CD4-positive, alpha-beta T cell treated with Interleukin-21 for 1 hour (primary cell): ENCODE results near the gene OTUB2.
A peak's percentile ranks its signal among the peaks of the same experiment; 100 is the strongest.

ENCODE experiments used
- DNase-seq: peaks from one replicate; pipeline ENCODE4 v3.0.0-alpha.2; 2020

Gene OTUB2

DNA sequence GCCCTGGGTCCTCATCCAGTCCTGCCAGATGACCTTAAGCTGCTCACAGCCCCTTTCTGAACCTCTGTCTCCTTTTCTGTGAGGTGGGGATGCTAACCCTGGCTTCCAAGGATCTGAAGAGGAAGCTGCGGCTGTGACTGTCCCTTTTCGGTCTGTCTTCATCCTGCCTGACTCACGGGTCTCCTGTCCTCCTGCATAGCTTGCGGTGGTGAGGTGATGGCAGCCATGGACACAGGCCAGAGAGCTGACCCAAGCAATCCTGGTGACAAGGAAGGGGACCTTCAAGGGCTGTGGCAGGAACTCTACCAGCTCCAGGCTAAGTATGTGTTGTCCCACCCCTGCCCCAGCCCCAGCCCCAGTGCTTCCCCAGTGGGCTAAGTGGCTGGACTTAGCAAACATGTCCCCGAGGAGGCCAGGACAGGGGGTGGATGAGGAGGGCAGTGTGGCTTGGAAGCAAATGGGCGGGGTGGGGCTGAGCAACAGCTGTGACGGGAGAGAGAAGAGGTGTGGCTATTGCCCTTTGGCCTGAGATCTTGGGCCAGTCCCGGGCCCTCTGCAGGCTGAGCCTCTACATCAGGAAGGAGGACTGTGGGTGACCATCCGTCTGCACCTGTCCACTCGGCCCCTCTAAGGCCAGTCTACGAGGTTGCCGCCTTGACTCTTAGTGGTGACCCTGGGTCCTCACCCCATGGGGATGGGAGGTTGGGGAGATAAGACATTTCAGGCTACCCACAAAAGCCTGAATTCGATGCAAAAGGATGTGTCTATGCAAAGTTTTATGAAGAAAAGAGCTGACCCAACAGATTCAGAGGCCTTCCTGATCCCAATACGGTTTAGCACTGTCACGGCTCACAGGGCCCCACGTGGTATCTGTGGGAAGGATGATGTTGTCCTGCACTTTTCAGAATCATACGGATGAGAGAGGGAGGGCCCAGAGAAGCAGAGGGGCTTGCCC lies 27.9 kb upstream of the OTUB2 start:
- no peak for DNase-seq

GRCh38 chr14:93998871-93999403 lies 27.2 kb upstream of the OTUB2 start:
- DNase-seq = no peak

- no peak for DNase-seq
These were observed 26.6 kb upstream of the OTUB2 start for GRCh38 chr14:93999573-93999972.

DNA sequence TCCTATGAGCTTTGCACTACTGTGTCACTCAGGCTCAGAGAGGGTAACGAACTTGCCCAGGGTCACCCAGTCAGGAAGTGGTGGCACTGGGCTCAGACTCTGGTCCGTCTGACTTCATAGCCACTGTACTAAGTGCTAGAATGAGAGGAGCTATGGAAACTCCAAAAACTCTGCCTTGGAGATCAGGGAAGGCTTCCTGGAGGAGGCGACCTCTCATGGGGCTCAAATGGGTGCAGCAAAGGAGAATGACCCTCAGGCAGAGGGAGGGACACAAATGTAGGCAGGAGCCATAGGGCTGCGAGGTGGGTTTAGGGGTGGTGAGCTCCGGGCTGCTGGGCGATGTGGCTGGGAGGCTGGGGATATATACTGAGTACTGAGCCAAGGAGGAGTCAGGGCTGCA lies 25.9 kb upstream of the OTUB2 start:
- no peak for DNase-seq

GRCh38 chr14:94001016-94001415 lies 25.1 kb upstream of the OTUB2 start:
- no peak for DNase-seq

GRCh38 chr14:94001501-94002396 lies 24.4 kb upstream of the OTUB2 start:
- peak; percentile 70 for DNase-seq

- DNase-seq = no peak
These were observed 22.7 kb upstream of the OTUB2 start for GRCh38 chr14:94003397-94003796.

DNA sequence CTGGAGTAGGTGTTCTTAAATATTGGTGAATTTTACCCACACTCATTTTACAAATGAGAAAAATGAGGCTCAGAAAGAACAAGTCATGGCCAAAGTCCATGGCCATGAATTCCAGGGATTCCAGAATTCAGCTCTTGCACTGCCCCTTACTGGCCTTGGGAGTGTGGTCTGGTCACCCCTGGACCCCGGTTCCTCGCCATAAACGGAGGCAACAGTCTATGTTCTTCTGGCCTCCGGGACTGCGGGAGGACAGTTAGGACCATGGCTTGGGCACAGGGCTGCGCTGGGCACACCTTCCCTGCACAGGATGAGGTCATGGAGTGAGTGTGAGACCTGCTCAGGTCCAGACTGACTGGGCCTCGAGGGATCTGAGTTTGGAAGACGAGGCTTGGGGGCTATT lies 22.1 kb upstream of the OTUB2 start:
- DNase-seq = no peak

DNA sequence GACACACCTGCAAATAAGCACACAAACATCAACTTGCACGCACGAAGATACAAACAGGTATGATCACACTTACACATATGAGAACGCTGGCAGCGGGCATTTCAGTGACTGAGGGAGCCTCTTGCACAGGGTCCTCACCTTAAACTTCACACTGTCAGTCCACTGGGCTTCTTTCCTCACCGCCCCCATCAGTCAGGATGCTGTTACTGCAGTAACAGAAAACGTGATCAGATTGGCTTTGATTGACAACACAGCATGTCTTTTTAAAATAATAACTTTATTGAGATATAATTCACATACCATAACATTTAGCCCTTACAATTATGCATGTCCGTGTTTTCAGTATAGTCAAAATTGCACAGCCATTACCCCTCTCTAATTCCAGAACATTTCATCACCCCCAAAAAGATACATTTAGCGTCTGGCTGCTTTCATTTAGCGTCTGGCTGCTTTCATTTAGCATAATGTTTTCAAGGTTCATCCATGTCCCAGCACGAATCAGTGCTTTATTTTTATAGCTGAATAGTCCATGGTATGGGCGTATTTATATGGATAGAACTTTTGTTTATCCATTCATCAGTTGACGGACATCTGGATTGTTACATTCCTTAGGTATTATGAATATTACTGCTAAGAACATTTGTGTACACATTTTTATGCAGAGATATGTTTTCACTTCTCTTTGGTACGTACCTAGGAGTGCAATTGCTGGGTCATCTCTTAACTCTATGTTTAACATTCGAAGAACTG lies 20.6 kb upstream of the OTUB2 start:
- DNase-seq = peak; percentile 26

- DNase-seq = peak; percentile 13
These were observed 17.9 kb upstream of the OTUB2 start for GRCh38 chr14:94008234-94008633.

GRCh38 chr14:94009767-94010166 lies 16.4 kb upstream of the OTUB2 start:
- no peak for DNase-seq

DNA sequence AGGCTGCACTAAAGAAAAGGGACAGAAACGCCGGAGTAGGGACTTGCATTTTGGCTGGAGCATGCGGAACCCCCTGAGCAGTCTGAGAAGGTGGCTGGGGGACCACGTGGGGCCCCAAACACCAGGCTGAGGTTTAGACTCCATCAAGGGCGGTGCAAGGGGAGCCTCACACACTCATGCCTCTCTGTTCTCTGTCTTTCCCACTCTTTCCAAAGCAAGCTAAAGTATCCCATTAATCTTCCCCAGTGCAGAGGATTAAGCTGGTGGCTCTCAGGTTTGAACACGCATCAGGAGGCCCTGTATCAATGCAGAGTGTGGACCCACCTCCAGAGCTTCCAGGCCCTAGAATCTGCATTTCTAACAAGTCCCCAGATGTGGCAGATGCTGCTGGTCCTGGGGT lies 15.5 kb upstream of the OTUB2 start:
- DNase-seq = no peak

GRCh38 chr14:94011795-94012194 lies 14.3 kb upstream of the OTUB2 start:
- DNase-seq = peak; percentile 51

GRCh38 chr14:94014382-94014781 lies 11.8 kb upstream of the OTUB2 start:
- no peak for DNase-seq

DNA sequence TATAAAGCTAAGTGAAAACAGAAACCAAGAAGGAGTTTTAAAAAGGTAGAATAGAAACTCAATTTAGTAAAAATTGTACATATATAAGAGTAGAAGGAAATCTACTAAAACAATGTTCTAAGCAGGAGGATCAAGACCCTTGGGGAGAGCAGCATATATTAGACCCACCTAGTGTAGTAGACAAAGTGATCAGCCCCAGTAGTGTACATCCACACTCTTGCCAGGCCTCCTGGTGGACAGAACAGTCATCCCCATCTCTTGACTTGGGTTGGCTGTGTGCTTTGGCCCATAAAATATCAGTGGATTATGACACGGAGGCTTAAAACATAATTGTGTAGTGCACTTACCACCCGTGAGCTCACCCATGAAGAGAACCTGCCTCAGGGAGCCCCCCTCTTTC lies 10.9 kb upstream of the OTUB2 start:
- DNase-seq = no peak

DNA sequence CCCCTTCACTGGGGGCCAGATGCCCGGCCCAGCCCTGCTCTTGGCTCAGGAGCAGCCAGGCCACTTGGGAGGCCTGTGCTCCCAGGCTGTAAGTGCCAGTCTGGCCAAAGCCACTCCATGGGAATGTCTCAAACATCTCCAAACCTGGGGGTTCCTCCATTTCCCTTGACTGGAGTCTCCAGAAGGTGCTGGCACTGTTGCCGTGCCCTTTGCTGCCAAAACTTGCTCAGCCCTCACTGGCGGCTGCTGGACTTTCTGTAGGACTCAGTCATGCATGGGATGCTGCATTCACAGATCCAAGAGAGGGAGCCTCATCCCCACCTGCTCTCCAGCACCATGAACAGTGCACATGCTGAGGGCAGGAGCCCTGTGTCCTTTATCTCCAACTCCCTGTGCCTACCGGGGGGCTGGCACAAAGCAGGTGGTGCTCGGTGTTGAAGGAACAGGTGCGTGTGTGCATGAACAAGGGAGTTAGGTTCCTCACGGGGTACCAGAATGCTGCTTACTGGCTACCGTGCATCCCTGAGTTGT lies 9.6 kb upstream of the OTUB2 start:
- DNase-seq = no peak

- DNase-seq = no peak
These were observed 7.8 kb upstream of the OTUB2 start for GRCh38 chr14:94018308-94018707.

DNA sequence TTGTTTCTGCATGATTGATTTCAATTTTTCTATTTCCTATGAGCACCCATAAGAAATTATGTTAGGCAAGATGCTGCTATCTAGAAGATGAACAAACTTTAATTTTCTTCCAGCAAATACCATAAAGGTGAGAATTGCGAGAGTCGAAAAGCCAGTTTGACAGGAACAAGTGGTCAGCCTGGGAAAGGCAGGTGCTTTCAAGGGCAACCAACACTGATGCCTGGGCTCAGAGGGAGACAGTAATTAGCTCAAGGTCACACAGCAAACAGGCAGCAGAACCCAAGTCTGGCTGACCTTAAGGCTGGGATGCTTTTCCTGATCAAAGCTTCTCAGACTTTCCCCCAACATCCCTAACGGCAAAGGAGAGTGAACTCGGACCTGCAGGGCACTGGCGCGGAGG lies 6.8 kb upstream of the OTUB2 start:
- no peak for DNase-seq

DNA sequence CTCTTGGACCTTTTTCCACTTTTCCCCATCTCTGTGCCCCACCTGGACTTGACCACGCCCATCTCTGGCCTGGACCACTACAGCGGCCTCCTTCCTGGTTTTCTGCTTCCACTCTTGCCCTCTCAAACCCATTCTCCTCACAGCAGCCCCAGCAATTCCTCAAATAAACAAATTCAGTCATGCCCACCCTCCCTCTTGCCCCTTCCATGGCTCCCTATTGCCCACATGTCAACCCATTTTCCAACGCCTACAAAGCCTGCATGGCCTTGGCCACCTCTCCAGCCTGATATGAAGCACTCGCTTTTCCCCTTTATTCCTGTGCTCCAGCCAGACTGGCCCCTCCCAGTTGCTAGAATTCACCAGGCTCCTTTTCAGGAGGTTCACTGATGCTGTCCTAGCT lies 5.9 kb upstream of the OTUB2 start:
- no peak for DNase-seq

- no peak for DNase-seq
These were observed 5.1 kb upstream of the OTUB2 start for GRCh38 chr14:94021001-94021400.

GRCh38 chr14:94021416-94022157 lies 4.6 kb upstream of the OTUB2 start:
- DNase-seq = no peak
